Neutrophil (primary cell): ENCODE measurements around the gene HOXB7.

Source experiments
- H3K27ac ChIP-seq: fragments of 200-600 bp; sonication (generic); 2 replicates; pipeline ENCODE4 v1.5.1; 2016; ENCODE audit warnings: mild to moderate bottlenecking, moderate library complexity
- H3K27me3 ChIP-seq: fragments of 200-600 bp; sonication (generic); 2 replicates; pipeline ENCODE4 v1.6.0; 2016; ENCODE audit warnings: mild to moderate bottlenecking
- H3K36me3 ChIP-seq: fragments of 200-600 bp; sonication (generic); 2 replicates; pipeline ENCODE4 v1.5.1; 2017
- H3K4me1 ChIP-seq, 2 experiments: fragments of 200-600 bp in 1 of 2; sonication (generic) in 1 of 2; 1 replicate in 1 of 2; 2 replicates in 1 of 2; pipeline versions ENCODE4 v1.5.1 to v1.6.1; 2013 to 2016; ENCODE audit warnings: low read depth in 1 of 2, low read length in 1 of 2, mild to moderate bottlenecking in 1 of 2, moderate library complexity in 1 of 2; ENCODE audit not compliant: control insufficient read depth in 1 of 2, insufficient read depth in 1 of 2
- H3K4me3 ChIP-seq, 2 experiments: fragments of 200-600 bp in 1 of 2; sonication (generic) in 1 of 2; 1 replicate in 1 of 2; 2 replicates in 1 of 2; pipeline ENCODE4 v1.5.1; 2013 to 2016; ENCODE audit warnings: low read depth in 1 of 2, low read length in 1 of 2, mild to moderate bottlenecking in 1 of 2, moderate library complexity in 1 of 2
- H3K9me3 ChIP-seq: fragments of 200-600 bp; sonication (generic); 2 replicates; pipeline ENCODE4 v1.5.1; 2016
- TF ChIP-seq, protein P1 (sequence below): fragments of 200-600 bp; sonication (generic); IDR thresholded peaks from 2 replicates; pipeline ENCODE4 v1.5.1; 2016; ENCODE audit warnings: antibody characterized with exemption

Gene HOXB7

DNA sequence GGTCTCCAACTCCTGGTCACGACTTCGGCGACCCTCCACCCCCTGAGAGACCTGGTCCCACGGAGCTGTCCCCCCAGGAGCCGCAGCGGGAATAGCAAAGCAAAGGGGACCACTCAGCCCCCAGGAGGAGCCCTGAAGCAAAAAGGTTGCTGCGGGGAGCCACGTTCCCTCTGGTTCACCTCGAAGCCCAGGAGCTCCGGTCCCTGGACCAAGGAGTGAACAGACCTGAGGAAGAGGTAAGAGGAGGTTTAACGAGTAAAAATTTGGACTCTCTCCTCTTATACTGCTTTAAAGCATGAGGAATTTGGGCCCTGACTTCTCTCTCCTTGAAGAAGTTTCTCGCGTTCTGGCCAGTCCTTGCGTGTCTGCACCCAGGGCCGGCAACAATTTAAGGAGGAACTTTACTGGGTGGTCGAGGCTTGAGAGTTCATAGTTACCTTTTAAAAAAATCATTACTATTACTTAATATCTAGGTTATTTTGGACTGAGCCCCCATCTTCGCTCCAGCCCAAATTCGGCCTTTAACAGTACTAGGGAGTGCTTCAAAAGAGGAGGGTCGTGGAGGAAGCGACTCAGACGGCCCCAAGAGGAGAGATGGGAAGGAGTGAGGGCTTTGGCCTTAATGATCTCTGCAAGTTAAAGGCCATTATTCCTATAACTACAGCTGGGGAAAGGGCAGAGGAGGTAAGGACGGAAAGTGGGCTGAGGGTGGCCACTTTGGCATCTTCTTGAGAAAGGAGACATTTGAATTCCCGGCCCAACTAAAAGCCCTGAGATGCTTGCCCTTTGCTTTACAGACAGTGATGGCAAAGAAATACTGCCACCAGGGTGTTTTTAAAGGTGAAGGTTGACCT lies 32.3 kb upstream of the HOXB7 start:
- Histone ChIP-seq H3K36me3 (no peaks in the 10 kb centered on the region), H3K27ac (no peak overlapping the region), H3K4me1 (peaks cover 0 to 7% of the 10 kb centered on the region in 2 experiments), H3K9me3 (no peaks in the 10 kb centered on the region), H3K27me3 (peaks cover 100% of the 10 kb centered on the region), H3K4me3 (no peak overlapping the region)
- TF ChIP-seq, protein P1, sequence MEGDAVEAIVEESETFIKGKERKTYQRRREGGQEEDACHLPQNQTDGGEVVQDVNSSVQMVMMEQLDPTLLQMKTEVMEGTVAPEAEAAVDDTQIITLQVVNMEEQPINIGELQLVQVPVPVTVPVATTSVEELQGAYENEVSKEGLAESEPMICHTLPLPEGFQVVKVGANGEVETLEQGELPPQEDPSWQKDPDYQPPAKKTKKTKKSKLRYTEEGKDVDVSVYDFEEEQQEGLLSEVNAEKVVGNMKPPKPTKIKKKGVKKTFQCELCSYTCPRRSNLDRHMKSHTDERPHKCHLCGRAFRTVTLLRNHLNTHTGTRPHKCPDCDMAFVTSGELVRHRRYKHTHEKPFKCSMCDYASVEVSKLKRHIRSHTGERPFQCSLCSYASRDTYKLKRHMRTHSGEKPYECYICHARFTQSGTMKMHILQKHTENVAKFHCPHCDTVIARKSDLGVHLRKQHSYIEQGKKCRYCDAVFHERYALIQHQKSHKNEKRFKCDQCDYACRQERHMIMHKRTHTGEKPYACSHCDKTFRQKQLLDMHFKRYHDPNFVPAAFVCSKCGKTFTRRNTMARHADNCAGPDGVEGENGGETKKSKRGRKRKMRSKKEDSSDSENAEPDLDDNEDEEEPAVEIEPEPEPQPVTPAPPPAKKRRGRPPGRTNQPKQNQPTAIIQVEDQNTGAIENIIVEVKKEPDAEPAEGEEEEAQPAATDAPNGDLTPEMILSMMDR = no peak

DNA sequence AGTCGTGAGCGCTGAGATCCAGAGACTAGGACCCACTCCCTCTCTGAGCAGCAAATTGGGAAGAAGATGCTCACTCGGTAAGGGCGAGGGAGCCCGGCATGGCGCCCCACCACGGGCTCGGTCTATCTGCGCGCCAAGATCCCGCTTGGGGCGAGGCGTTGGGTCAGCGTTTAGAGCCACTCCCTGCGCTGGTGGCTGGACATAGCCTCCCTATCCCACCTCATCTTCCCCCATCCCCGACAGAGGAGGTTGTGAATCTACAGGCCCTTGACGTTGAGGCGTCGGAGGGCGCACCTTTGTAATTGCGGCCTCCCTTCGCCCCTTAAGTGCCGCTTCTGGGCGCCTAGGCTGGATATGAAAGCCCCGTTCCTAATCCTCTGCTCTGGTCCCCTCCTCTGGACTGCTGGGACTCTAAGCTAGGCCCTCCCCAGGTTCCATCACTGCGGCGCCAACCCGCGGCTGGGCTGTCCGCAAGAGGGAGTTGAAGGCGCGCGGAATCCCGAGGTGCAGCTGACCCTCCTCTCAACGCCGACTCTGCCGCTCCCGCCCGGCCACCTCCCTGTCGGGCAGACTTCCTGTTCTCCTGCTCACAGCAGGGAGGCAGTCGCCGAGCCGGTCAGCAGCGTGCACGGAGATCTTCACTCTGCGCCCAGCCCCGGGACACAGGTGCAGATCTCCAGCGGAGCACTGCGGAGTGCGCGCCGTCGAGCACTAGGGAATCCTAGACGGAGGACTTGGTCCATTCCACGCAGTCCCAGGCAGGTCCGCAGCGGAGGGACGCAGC lies 31.4 kb upstream of the HOXB7 start:
- Histone ChIP-seq H3K27me3 (peaks cover 100% of the 10 kb centered on the region), H3K36me3 (no peaks in the 10 kb centered on the region), H3K9me3 (no peaks in the 10 kb centered on the region), H3K27ac (no peak overlapping the region), H3K4me1 (peaks cover 0 to 2% of the 10 kb centered on the region in 2 experiments), H3K4me3 (no peak overlapping the region)
- TF ChIP-seq, protein P1 = no peak

DNA sequence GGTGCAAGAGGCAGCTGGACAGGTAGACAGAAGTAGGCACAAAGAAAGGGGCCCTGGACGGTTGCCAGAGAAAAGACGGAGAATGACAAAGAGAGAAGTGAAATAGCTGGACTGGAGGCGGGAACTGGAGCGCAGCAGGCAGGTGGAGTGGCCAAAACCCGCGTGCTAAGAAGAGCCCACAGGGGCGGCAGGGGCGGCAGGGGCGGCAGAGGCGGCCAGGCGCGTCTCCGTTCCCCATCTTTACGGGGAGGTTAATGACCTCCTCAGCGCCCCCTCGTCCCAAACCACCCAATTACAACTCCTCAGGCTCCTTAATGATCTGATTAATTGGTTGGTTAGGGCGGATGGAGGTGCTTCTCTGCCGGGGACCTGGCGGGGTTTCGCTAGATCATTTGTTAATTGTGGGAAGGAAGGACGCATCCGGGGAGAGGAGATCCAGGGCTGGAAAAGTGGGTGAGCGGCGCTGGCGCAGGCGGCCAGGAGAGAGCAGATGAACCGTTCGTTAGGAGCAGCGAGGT lies 30.8 kb upstream of the HOXB7 start:
- no peaks in the 10 kb centered on the region for H3K4me1 ChIP-seq
- H3K36me3 ChIP-seq = no peaks in the 10 kb centered on the region
- peaks cover 100% of the 10 kb centered on the region for H3K27me3 ChIP-seq
- TF ChIP-seq, protein P1 = no peak
- H3K27ac ChIP-seq = no peak overlapping the region
- H3K4me3 ChIP-seq = no peak overlapping the region
- H3K9me3 ChIP-seq = no peaks in the 10 kb centered on the region

DNA sequence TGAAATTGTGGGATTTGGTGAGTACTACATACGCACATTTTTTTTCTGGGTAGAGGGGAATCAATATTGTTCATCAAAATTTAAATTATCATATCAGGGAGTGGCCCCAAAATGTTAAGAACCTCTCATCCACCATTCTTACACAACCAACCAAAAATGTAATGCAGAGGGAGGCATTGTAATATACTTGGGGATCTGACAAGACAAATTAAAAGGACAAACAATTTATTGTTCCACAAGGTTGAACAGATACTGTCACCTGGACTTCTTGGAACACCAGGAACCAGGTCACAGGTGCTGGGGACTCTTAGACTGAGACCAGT lies 30.0 kb upstream of the HOXB7 start:
- peaks cover 100% of the 10 kb centered on the region for H3K27me3 ChIP-seq

More for the DNA sequence above, 30.0 kb upstream of the HOXB7 start:
- Histone ChIP-seq H3K9me3 (no peaks in the 10 kb centered on the region), H3K27ac (no peak overlapping the region), H3K4me3 (no peak overlapping the region), H3K4me1 (no peaks in the 10 kb centered on the region), H3K36me3 (no peaks in the 10 kb centered on the region)
- TF ChIP-seq, protein P1 = no peak
